IMR-90 (cell line): ENCODE data around the gene MEDAG. TPM values are rescaled to one million over a fixed set of nuclear protein-coding genes. Genes with fewer than 3 reads are reported as not detected.

Experiments
- ATAC-seq: fragments of 200-7000 bp; cut with Tn5 transposase; 2 replicates; pipeline ENCODE4 v1.9.1; 2020; ENCODE audit warnings: low read depth, mild to moderate bottlenecking, moderate library complexity
- BruUV-seq: library from RNA; stranded (reverse); fragments of 400-500 nt; replicated peaks from 2 replicates; lab custom pipeline; 2021; lab: Mats Ljungman, UMichigan
- CTCF ChIA-PET: fragments of 300-600 bp; formaldehyde crosslinking; extraction: SDS; loops from one replicate; lab custom pipeline; 2021; ENCODE audit warnings: antibody characterized with exemption; lab: Yijun Ruan, JAX
- POLR2A ChIA-PET: fragments of 300-600 bp; sonication (Branson Sonifier 250); formaldehyde crosslinking; loops from one replicate; lab custom pipeline; 2022; ENCODE audit warnings: antibody characterized with exemption; ENCODE audit not compliant: unreplicated experiment; lab: Charles Lee
- DNase-seq: peaks from one replicate; pipeline ENCODE4 v3.0.0; 2013
- H2AFZ ChIP-seq: replicated peaks from 2 replicates; pipeline ENCODE3; 2013; ENCODE audit warnings: low read length, mild to moderate bottlenecking; ENCODE audit not compliant: poor library complexity
- H2AK5ac ChIP-seq: 2 replicates; pipeline ENCODE4 v1.6.1; 2013; ENCODE audit warnings: low read depth, low read length, inconsistent platforms
- H2AK9ac ChIP-seq: replicated peaks from 2 replicates; pipeline ENCODE3; 2013; ENCODE audit warnings: mild to moderate bottlenecking, low read depth, low read length, moderate library complexity; ENCODE audit not compliant: poor library complexity
- H2BK120ac ChIP-seq: 2 replicates; pipeline ENCODE4 v1.6.1; 2013; ENCODE audit warnings: low read depth, low read length, inconsistent platforms
- H2BK15ac ChIP-seq: 3 replicates; pipeline ENCODE4 v1.6.1; 2013; ENCODE audit warnings: low read depth, low read length, inconsistent platforms
- H2BK20ac ChIP-seq: 2 replicates; pipeline ENCODE4 v1.6.1; 2013; ENCODE audit warnings: low read depth, mild to moderate bottlenecking, inconsistent platforms, low read length, moderate library complexity
- H2BK5ac ChIP-seq: 2 replicates; pipeline ENCODE4 v1.6.1; 2013; ENCODE audit warnings: mild to moderate bottlenecking, low read depth, low read length, inconsistent platforms; ENCODE audit not compliant: poor library complexity, severe bottlenecking
- H3K14ac ChIP-seq: replicated peaks from 2 replicates; pipeline ENCODE4 v1.6.1; 2013; ENCODE audit warnings: low read depth, low read length, inconsistent platforms
- H3K18ac ChIP-seq: 2 replicates; pipeline ENCODE4 v1.6.1; 2013; ENCODE audit warnings: low read depth, low read length, control low read depth
- H3K23ac ChIP-seq: 2 replicates; pipeline ENCODE4 v1.6.1; 2013; ENCODE audit warnings: low read depth, low read length, inconsistent platforms
- H3K27ac ChIP-seq: 2 replicates; pipeline ENCODE4 v1.5.1; 2013; ENCODE audit warnings: mild to moderate bottlenecking, control low read depth, low read length; ENCODE audit not compliant: insufficient read depth
- H3K27me3 ChIP-seq: 2 replicates; pipeline ENCODE4 v1.6.1; 2013; ENCODE audit warnings: low read length; ENCODE audit not compliant: control insufficient read depth, insufficient read depth
- H3K36me3 ChIP-seq: 2 replicates; pipeline ENCODE4 v1.6.1; 2013; ENCODE audit warnings: low read length, mixed read lengths; ENCODE audit not compliant: control insufficient read depth, insufficient read depth
- H3K4ac ChIP-seq: 2 replicates; pipeline ENCODE4 v1.6.1; 2013; ENCODE audit warnings: low read depth, low read length, inconsistent platforms
- H3K4me1 ChIP-seq: 2 replicates; pipeline ENCODE4 v1.6.1; 2013; ENCODE audit warnings: low read length, mixed read lengths; ENCODE audit not compliant: control insufficient read depth, insufficient read depth
- H3K4me2 ChIP-seq: 2 replicates; pipeline ENCODE4 v1.6.1; 2013; ENCODE audit warnings: low read depth, mild to moderate bottlenecking, control low read depth, low read length, moderate library complexity
- H3K4me3 ChIP-seq: 2 replicates; pipeline ENCODE4 v1.5.1; 2013; ENCODE audit warnings: low read depth, mild to moderate bottlenecking, control low read depth, low read length, moderate library complexity; ENCODE audit not compliant: insufficient read depth
- H3K56ac ChIP-seq: 2 replicates; pipeline ENCODE4 v1.6.1; 2013; ENCODE audit warnings: low read length, inconsistent platforms; ENCODE audit not compliant: insufficient read depth; ENCODE audit errors: extremely low read depth
- H3K79me1 ChIP-seq, 2 experiments: 2 replicates each; pipeline ENCODE4 v1.6.1; 2013; ENCODE audit warnings: low read length in 2 of 2, inconsistent platforms in 1 of 2, low read depth in 1 of 2
- H3K9ac ChIP-seq: 2 replicates; pipeline ENCODE4 v1.6.1; 2013; ENCODE audit warnings: low read depth, low read length, control low read depth
- H3K9me1 ChIP-seq: 2 replicates; pipeline ENCODE4 v1.6.1; 2013; ENCODE audit warnings: low read length, inconsistent platforms; ENCODE audit not compliant: insufficient read depth
- H3K9me3 ChIP-seq: 2 replicates; pipeline ENCODE4 v1.6.1; 2013; ENCODE audit warnings: low read length; ENCODE audit not compliant: control insufficient read depth, insufficient read depth
- H4K20me1 ChIP-seq: 2 replicates; pipeline ENCODE4 v1.6.1; 2013; ENCODE audit warnings: low read length, inconsistent platforms; ENCODE audit not compliant: insufficient read depth
- H4K5ac ChIP-seq: 2 replicates; pipeline ENCODE4 v1.6.1; 2013; ENCODE audit warnings: mild to moderate bottlenecking, low read depth, low read length, control low read depth
- H4K8ac ChIP-seq, 2 experiments: 2 replicates each; pipeline ENCODE4 v1.6.1; 2013; ENCODE audit warnings: low read depth in 2 of 2, low read length in 2 of 2, control low read depth in 1 of 2, inconsistent platforms in 1 of 2
- H4K91ac ChIP-seq: 2 replicates; pipeline ENCODE4 v1.6.1; 2013; ENCODE audit warnings: low read depth, low read length, inconsistent platforms; ENCODE audit not compliant: insufficient read depth
- CHD1 ChIP-seq: IDR thresholded peaks from 2 replicates; pipeline ENCODE4 v1.6.1; 2012; ENCODE audit warnings: low read depth, low read length, improper control_type of control experiment
- MAFK ChIP-seq: IDR thresholded peaks from 2 replicates; pipeline ENCODE4 v1.6.1; 2012; ENCODE audit warnings: low read depth, low read length, improper control_type of control experiment
- MXI1 ChIP-seq: IDR thresholded peaks from 2 replicates; pipeline ENCODE4 v1.6.1; 2012; ENCODE audit warnings: low read depth, mild to moderate bottlenecking, low read length, moderate library complexity, borderline replicate concordance
- NFE2L2 ChIP-seq: fragments of 150-350 bp; IDR thresholded peaks from 2 replicates; pipeline ENCODE4 v1.6.1; 2016; ENCODE audit warnings: low read depth, mild to moderate bottlenecking, low read length
- POLR2A ChIP-seq: IDR thresholded peaks from 2 replicates; pipeline ENCODE4 v1.6.1; 2012; ENCODE audit warnings: mild to moderate bottlenecking, low read depth, low read length
- RAD21 ChIP-seq: IDR thresholded peaks from 2 replicates; pipeline ENCODE4 v1.6.1; 2012; ENCODE audit warnings: low read length, improper control_type of control experiment
- RCOR1 ChIP-seq: IDR thresholded peaks from 2 replicates; pipeline ENCODE4 v1.6.1; 2012; ENCODE audit warnings: mild to moderate bottlenecking, low read length, improper control_type of control experiment; ENCODE audit not compliant: insufficient replicate concordance
- USF2 ChIP-seq: fragments of 150-350 bp; IDR thresholded peaks from 2 replicates; pipeline ENCODE4 v1.6.1; 2017; ENCODE audit warnings: mild to moderate bottlenecking, antibody characterized with exemption, low read length, low read depth
- WGBS, 2 experiments: methylation state at CpG; one replicate each; pipeline versions ENCODE4 v1.1.5 to v1.1.7; 2013; ENCODE audit warnings: missing lambda C conversion rate in 2 of 2; ENCODE audit not compliant: insufficient read length in 1 of 2; ENCODE audit errors: extremely low coverage in 2 of 2; 5-methylcytosine and 5-hydroxymethylcytosine counted together
- dilution Hi-C: fragments of 300-500 bp; cut with HindIII; formaldehyde crosslinking; loops from one replicate; pipeline ENCODE4 v1.14.3; 2018; ENCODE audit warnings: low sequenced_read_pairs; ENCODE audit not compliant: unreplicated experiment
- in situ Hi-C: fragments of 300-500 bp; cut with MboI; formaldehyde crosslinking; loops from 3 replicates; pipeline ENCODE4 v1.14.3; 2019; ENCODE audit warnings: low sequenced_read_pairs, inconsistent platforms, mixed read lengths
- intact Hi-C: fragments of 100-400 bp; cut with micrococcal nuclease; formaldehyde crosslinking; loops from 2 replicates; pipeline ENCODE4 v1.10.0; 2022
- polyA plus RNA-seq, 3 experiments: library from polyadenylated mRNA; depleted of rRNA; stranded (reverse); fragments of >200 nt; gene quantifications; 2 replicates each; pipeline ENCODE4 v1.2.3, GENCODE V29; 2012; ENCODE audit warnings: low replicate concordance in 1 of 3
- total RNA-seq: library from RNA; depleted of rRNA; stranded (reverse); fragments of >200 nt; gene quantifications from 2 replicates; pipeline ENCODE4 v1.2.3, GENCODE V29; 2012

The MEDAG gene
- total and polyA plus RNA-seq, 2 of the 4 experiments (the other 2 are of a cell fraction), result 0.32 to 0.36 TPM

GRCh38 chr13:30965380-30965779 is 59.3 kb downstream of the MEDAG start:
- H3K9ac ChIP-seq, result no peak overlapping the region
- TF ChIP-seq RCOR1 (no peak), RAD21 (no peak), USF2 (no peak), MXI1 (no peak), NFE2L2 (no peak), CHD1 (no peak), POLR2A (no peak), MAFK (no peak)
- dilution Hi-C loops (no loop called here), in situ Hi-C loops (no loop called here), intact Hi-C loops (no loop called here)
- no peak overlapping the region for H3K4me2 ChIP-seq
- H4K8ac ChIP-seq, result no peak overlapping the region
- H2BK120ac ChIP-seq, result no peak overlapping the region
- H4K91ac ChIP-seq, result no peak overlapping the region
- H3K9me1 ChIP-seq, result no peaks in the 10 kb centered on the region
- no peak overlapping the region for H4K5ac ChIP-seq
- H3K4ac ChIP-seq, result no peak overlapping the region
- no peak overlapping the region for H2BK20ac ChIP-seq
- no peak overlapping the region for H2AK9ac ChIP-seq
- H3K27ac ChIP-seq, result no peak overlapping the region
- no peak overlapping the region for H2AK5ac ChIP-seq
- no peak overlapping the region for H3K4me3 ChIP-seq
- no peak overlapping the region for H2AFZ ChIP-seq
- H3K56ac ChIP-seq, result no peak overlapping the region
- CTCF ChIA-PET, result no interaction called here
- H3K23ac ChIP-seq, result no peak overlapping the region
- no peaks in the 10 kb centered on the region; the same call in 1 of the 2 replicates for H3K9me3 ChIP-seq
- no TSS peak for BruUV-seq
- no CpG with 5 or more reads among the region's 1 CpG for WGBS, 2 experiments
- ATAC-seq (peak; percentile 58), DNase-seq (peak; percentile 42)
- H3K27me3 ChIP-seq, result peaks cover 4% of the 10 kb centered on the region; the same call in 1 of the 2 replicates
- H3K36me3 ChIP-seq, result no peaks in the 10 kb centered on the region
- H2BK5ac ChIP-seq, result no peak overlapping the region
- H3K79me1 ChIP-seq, result no peaks in the 10 kb centered on the region
- POLR2A ChIA-PET, result no interaction called here
- peaks cover 13% of the 10 kb centered on the region for H3K4me1 ChIP-seq
- no peak overlapping the region for H2BK15ac ChIP-seq
- no peak overlapping the region for H3K14ac ChIP-seq
- no peaks in the 10 kb centered on the region for H4K20me1 ChIP-seq
- no peak overlapping the region for H3K18ac ChIP-seq
